ENCODE data around the gene HDAC4.
A peak's percentile ranks its signal among the peaks of the same experiment; 100 is the strongest.

HDAC4 gene

DNA sequence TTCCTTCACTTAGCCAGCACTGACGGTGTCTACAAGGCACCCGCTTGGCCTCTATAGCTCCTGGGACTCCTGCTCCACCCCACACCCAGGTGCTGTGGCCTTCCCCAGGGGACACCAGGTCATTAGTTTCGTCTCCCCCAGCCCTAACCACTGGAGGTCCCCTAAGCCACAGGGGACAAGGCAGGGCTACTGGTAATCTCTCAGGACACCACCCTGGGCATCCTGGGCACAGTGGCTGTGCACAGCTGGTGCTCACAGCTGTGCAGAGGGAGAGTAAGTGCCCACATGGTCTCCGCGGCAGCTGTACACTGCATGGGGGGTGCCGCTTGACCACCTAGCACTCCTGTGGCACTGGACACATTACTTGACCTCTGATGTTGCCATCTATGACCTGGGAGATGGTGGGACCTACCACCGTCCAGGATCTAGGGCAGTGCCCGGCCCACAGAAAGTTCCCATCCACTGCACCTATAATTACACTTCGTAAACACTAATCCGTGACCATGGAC lies 134.0 kb downstream of the HDAC4 start:
- Histone ChIP-seq H3K9me3 (ENCODE audit: insufficient read depth, low read length) (no peaks in the 10 kb centered on the region), H3K27me3 (ENCODE audit: insufficient read depth, insufficient read length) (no peaks in the 10 kb centered on the region), H3K9ac (ENCODE audit: insufficient read length, low read depth) (no peak overlapping the region), H3K36me3 (ENCODE audit: insufficient read depth, insufficient read length, low read length) (no peaks in the 10 kb centered on the region), H3K4me3 (ENCODE audit: insufficient read length, low read depth) (no peak overlapping the region), H3K4me1 (ENCODE audit: insufficient read depth, insufficient read length) (peaks cover 29% of the 10 kb centered on the region)
- DNase-seq (ENCODE audit: low read depth, low spot score), result no peak
- TF ChIP-seq YY1 (IDR thresholded peaks at IDR 0.05; ENCODE audit: insufficient read depth, insufficient read length), result no peak

DNA sequence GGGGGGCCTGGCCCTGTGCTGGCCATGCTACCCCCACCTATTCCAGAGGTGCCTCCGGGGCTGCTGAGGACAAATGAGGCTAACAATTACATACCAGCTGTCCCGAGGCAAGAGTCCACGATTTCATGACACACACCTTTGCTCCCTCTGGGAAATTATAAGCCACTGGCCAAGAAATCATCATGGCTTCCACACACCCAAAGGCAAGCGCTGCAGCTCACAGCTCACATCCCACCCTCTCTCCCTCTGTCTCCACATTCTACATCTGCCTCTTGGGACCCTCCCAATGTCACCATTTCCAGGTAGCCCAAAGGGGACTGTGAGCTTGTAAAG lies 134.4 kb downstream of the HDAC4 start:
- H3K9ac ChIP-seq (ENCODE audit: insufficient read length, low read depth), result no peak overlapping the region
- H3K9me3 ChIP-seq (ENCODE audit: insufficient read depth, low read length), result no peaks in the 10 kb centered on the region
- no peaks in the 10 kb centered on the region for H3K27me3 ChIP-seq (ENCODE audit: insufficient read depth, insufficient read length)
- H3K4me3 ChIP-seq (ENCODE audit: insufficient read length, low read depth), result no peak overlapping the region
- TF ChIP-seq YY1 (IDR thresholded peaks at IDR 0.05; ENCODE audit: insufficient read depth, insufficient read length) (no peak), ZNF274 (IDR thresholded peaks at IDR 0.05; ENCODE audit: low read depth, low read length) (no peak), SUZ12 (IDR thresholded peaks at IDR 0.05; ENCODE audit: extremely low read depth, insufficient read depth, insufficient read length) (no peak)
- H3K4me1 ChIP-seq (ENCODE audit: insufficient read depth, insufficient read length), result peaks cover 29% of the 10 kb centered on the region
- no peak for DNase-seq (ENCODE audit: low read depth, low spot score)
- H3K36me3 ChIP-seq (ENCODE audit: insufficient read depth, insufficient read length, low read length), result no peaks in the 10 kb centered on the region

GRCh38 chr2:239265681-239266433 lies 135.0 kb downstream of the HDAC4 start:
- Histone ChIP-seq H3K9me3 (ENCODE audit: insufficient read depth, low read length) (no peaks in the 10 kb centered on the region), H3K4me3 (ENCODE audit: insufficient read length, low read depth) (no peak overlapping the region), H3K9ac (ENCODE audit: insufficient read length, low read depth) (no peak overlapping the region), H3K4me1 (ENCODE audit: insufficient read depth, insufficient read length) (peaks cover 29% of the 10 kb centered on the region), H3K27me3 (ENCODE audit: insufficient read depth, insufficient read length) (no peaks in the 10 kb centered on the region), H3K36me3 (ENCODE audit: insufficient read depth, insufficient read length, low read length) (no peaks in the 10 kb centered on the region)
- no peak for TF ChIP-seq SUZ12 (IDR thresholded peaks at IDR 0.05; ENCODE audit: extremely low read depth, insufficient read depth, insufficient read length)
- no peak for TF ChIP-seq YY1 (IDR thresholded peaks at IDR 0.05; ENCODE audit: insufficient read depth, insufficient read length)
- no peak for TF ChIP-seq ZNF274 (IDR thresholded peaks at IDR 0.05; ENCODE audit: low read depth, low read length)
- DNase-seq (ENCODE audit: low read depth, low spot score), result no peak

- no peaks in the 10 kb centered on the region for H3K9me3 ChIP-seq (ENCODE audit: insufficient read depth, low read length)
- DNase-seq (ENCODE audit: low read depth, low spot score), result no peak
Measured at GRCh38 chr2:239264838-239265651, 135.8 kb downstream of the HDAC4 start.

GRCh38 chr2:239264492-239264837 lies 136.4 kb downstream of the HDAC4 start:
- peaks cover 3% of the 10 kb centered on the region for H3K36me3 ChIP-seq (ENCODE audit: insufficient read depth, insufficient read length, low read length)
- peaks cover 33% of the 10 kb centered on the region for H3K4me1 ChIP-seq (ENCODE audit: insufficient read depth, insufficient read length)
- H3K9me3 ChIP-seq (ENCODE audit: insufficient read depth, low read length), result no peaks in the 10 kb centered on the region
- no peak overlapping the region for H3K4me3 ChIP-seq (ENCODE audit: insufficient read length, low read depth)
- no peak overlapping the region for H3K9ac ChIP-seq (ENCODE audit: insufficient read length, low read depth)
- H3K27me3 ChIP-seq (ENCODE audit: insufficient read depth, insufficient read length), result no peaks in the 10 kb centered on the region
- TF ChIP-seq ZNF274 (IDR thresholded peaks at IDR 0.05; ENCODE audit: low read depth, low read length) (no peak), YY1 (IDR thresholded peaks at IDR 0.05; ENCODE audit: insufficient read depth, insufficient read length) (no peak), SUZ12 (IDR thresholded peaks at IDR 0.05; ENCODE audit: extremely low read depth, insufficient read depth, insufficient read length) (no peak)
- no peak for DNase-seq (ENCODE audit: low read depth, low spot score)

More at GRCh38 chr2:239264838-239265651, 135.8 kb downstream of the HDAC4 start:
- Histone ChIP-seq H3K9ac (ENCODE audit: insufficient read length, low read depth) (no peak overlapping the region), H3K36me3 (ENCODE audit: insufficient read depth, insufficient read length, low read length) (peaks cover 3% of the 10 kb centered on the region), H3K4me1 (ENCODE audit: insufficient read depth, insufficient read length) (peaks cover 29% of the 10 kb centered on the region), H3K27me3 (ENCODE audit: insufficient read depth, insufficient read length) (no peaks in the 10 kb centered on the region), H3K4me3 (ENCODE audit: insufficient read length, low read depth) (no peak overlapping the region)
- TF ChIP-seq YY1 (IDR thresholded peaks at IDR 0.05; ENCODE audit: insufficient read depth, insufficient read length), result no peak
- TF ChIP-seq SUZ12 (IDR thresholded peaks at IDR 0.05; ENCODE audit: extremely low read depth, insufficient read depth, insufficient read length), result no peak
- TF ChIP-seq ZNF274 (IDR thresholded peaks at IDR 0.05; ENCODE audit: low read depth, low read length), result no peak

DNA sequence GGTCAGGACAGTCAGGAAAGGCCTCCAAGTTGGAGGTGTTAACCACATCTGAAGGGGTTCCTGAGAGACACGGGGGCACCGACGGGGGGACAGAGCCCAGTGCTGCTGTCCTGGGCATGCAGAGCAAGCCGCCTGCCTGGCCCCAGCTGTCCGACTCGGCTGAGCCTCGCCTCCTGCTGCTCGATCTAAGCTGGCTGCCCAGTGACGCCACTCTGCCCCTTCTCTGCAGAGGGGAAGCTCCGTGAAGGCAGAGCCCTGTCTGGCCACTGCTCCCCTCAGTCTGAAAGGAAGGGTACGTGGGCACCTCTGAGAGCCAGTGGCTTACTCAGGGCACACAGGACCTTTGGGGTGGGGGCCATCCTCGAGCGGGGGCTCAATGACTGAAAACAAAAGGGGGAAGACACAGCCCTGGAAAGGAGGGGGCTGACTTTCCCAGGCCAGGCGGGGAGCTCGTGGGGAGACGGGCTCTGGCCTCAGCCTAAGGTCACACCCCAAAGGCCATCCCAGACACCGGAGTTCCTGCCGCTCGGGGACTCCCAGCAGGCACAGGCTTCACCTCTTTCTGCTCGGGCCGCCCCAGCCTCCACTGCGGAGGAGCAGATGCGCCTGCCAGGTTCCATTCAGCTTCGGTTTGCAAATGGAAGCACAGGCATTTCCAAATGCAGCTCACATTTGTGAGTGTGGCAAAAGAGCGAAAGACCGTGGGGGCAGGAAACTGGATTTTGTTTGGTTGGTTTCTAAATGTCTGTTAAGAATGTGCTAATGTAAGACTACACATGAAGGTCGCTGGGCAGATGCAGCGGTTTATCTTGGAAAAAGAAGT lies 136.9 kb downstream of the HDAC4 start:
- H3K36me3 ChIP-seq (ENCODE audit: insufficient read depth, insufficient read length, low read length), result peaks cover 3% of the 10 kb centered on the region
- peaks cover 33% of the 10 kb centered on the region for H3K4me1 ChIP-seq (ENCODE audit: insufficient read depth, insufficient read length)
- TF ChIP-seq YY1 (IDR thresholded peaks at IDR 0.05; ENCODE audit: insufficient read depth, insufficient read length) (no peak), SUZ12 (IDR thresholded peaks at IDR 0.05; ENCODE audit: extremely low read depth, insufficient read depth, insufficient read length) (no peak), ZNF274 (IDR thresholded peaks at IDR 0.05; ENCODE audit: low read depth, low read length) (no peak)
- no peaks in the 10 kb centered on the region for H3K9me3 ChIP-seq (ENCODE audit: insufficient read depth, low read length)
- H3K9ac ChIP-seq (ENCODE audit: insufficient read length, low read depth), result peak overlapping the region; percentile 11
- no peak for DNase-seq (ENCODE audit: low read depth, low spot score)
- no peak overlapping the region for H3K4me3 ChIP-seq (ENCODE audit: insufficient read length, low read depth)
- H3K27me3 ChIP-seq (ENCODE audit: insufficient read depth, insufficient read length), result no peaks in the 10 kb centered on the region
